K562 (cell line): ENCODE results near the gene LRRC41. TPM values are rescaled to one million over a fixed set of nuclear protein-coding genes. Genes with fewer than 3 reads are reported as not detected.

Experiments used
- ATAC-seq: fragments of 200-7000 bp; cut with Tn5 transposase; 3 replicates; pipeline ENCODE4 v1.9.1; 2020; ENCODE audit warnings: moderate library complexity
- BruUV-seq: library from RNA; stranded (reverse); fragments of 400-500 nt; replicated peaks from 2 replicates; lab custom pipeline; 2021; lab: Mats Ljungman, UMichigan
- CTCF ChIA-PET: fragments of 300-600 bp; formaldehyde crosslinking; extraction: SDS; loops from one replicate; lab custom pipeline; 2021; ENCODE audit warnings: low intra/inter-chr PET ratio; lab: Yijun Ruan, JAX
- POLR2A ChIA-PET: fragments of 300-600, 350-650 bp; sonication (Branson Sonifier 250); formaldehyde crosslinking; extraction: SDS; loops from one replicate; lab custom pipeline; 2021; ENCODE audit warnings: antibody characterized with exemption, inconsistent platforms; lab: Yijun Ruan, JAX
- DNase-seq, 4 experiments: peaks; one replicate each; pipeline versions ENCODE4 v3.0.0 to v3.0.0-alpha.2; 2011 to 2018; ENCODE audit warnings: low spot score in 3 of 4, mixed read lengths in 3 of 4; ENCODE audit errors: extremely low read depth in 1 of 4
- FAIRE-seq: peaks from 2 replicates; lab custom pipeline; 2011; peaks lifted over from hg19 to GRCh38; lab: Jason Lieb, UNC
- H2AFZ ChIP-seq: 2 replicates; pipeline ENCODE4 v1.6.0; 2011; ENCODE audit warnings: low read depth, low read length, control low read depth, inconsistent platforms
- H3K27ac ChIP-seq: fragments of 200-600 bp; 3 replicates; pipeline ENCODE4 v1.8.0; 2011; ENCODE audit warnings: low read depth, mild to moderate bottlenecking, control low read depth, inconsistent platforms, low read length, moderate library complexity, mixed read lengths; ENCODE audit errors: extremely low read depth
- H3K27me3 ChIP-seq, 2 experiments: fragments of 300-600 bp in 1 of 2; 2 replicates in 1 of 2; 3 replicates in 1 of 2; pipeline versions ENCODE4 v1.6.0 to v1.8.0; 2011; ENCODE audit warnings: inconsistent platforms in 2 of 2, low read length in 2 of 2, mild to moderate bottlenecking in 1 of 2, mixed read lengths in 1 of 2, moderate library complexity in 1 of 2; ENCODE audit not compliant: control insufficient read depth in 2 of 2, insufficient read depth in 2 of 2
- H3K36me3 ChIP-seq: fragments of 300-600 bp; 3 replicates; pipeline ENCODE4 v1.8.0; 2011; ENCODE audit warnings: mild to moderate bottlenecking, low read length, inconsistent platforms; ENCODE audit not compliant: control insufficient read depth, insufficient read depth
- H3K4me1 ChIP-seq, 2 experiments: fragments of 200-600 bp in 1 of 2; replicated peaks in 1 of 2; 2 replicates in 1 of 2; 3 replicates in 1 of 2; pipeline versions ENCODE4 v1.5.1 to v1.8.0; 2011; ENCODE audit warnings: inconsistent platforms in 2 of 2, low read length in 2 of 2, mild to moderate bottlenecking in 1 of 2, mixed read lengths in 1 of 2, moderate library complexity in 1 of 2; ENCODE audit not compliant: control insufficient read depth in 2 of 2, insufficient read depth in 2 of 2
- H3K4me2 ChIP-seq: 2 replicates; pipeline ENCODE4 v1.6.1; 2011; ENCODE audit warnings: low read length, control low read depth, inconsistent platforms, mixed read lengths; ENCODE audit not compliant: insufficient read depth
- H3K4me3 ChIP-seq: fragments of 200-600 bp; sonication (generic), shearing (Covaris generic); 2 replicates; pipeline ENCODE4 v1.5.1; 2016; ENCODE audit warnings: control low read depth, inconsistent platforms
- H3K79me2 ChIP-seq: fragments of 200-600 bp; 3 replicates; pipeline ENCODE4 v1.8.0; 2011; ENCODE audit warnings: low read length, inconsistent platforms; ENCODE audit not compliant: control insufficient read depth, insufficient read depth
- H3K9ac ChIP-seq, 2 experiments: 2 replicates each; pipeline versions ENCODE4 v1.6.0 to v1.6.1; 2011; ENCODE audit warnings: low read depth in 2 of 2, low read length in 2 of 2, control low read depth in 1 of 2, inconsistent platforms in 1 of 2, mild to moderate bottlenecking in 1 of 2, mixed read lengths in 1 of 2; ENCODE audit not compliant: insufficient read depth in 1 of 2
- H3K9me1 ChIP-seq: one replicate; pipeline ENCODE4 v1.6.0; 2011; ENCODE audit warnings: inconsistent platforms, mild to moderate bottlenecking, low read length, moderate library complexity; ENCODE audit not compliant: control insufficient read depth, insufficient read depth
- H3K9me3 ChIP-seq: replicated peaks from 2 replicates; pipeline ENCODE4 v1.5.1; 2011; ENCODE audit warnings: low read depth, low read length, inconsistent platforms; ENCODE audit not compliant: control insufficient read depth, insufficient read depth
- H4K20me1 ChIP-seq: replicated peaks from 2 replicates; pipeline ENCODE4 v1.6.1; 2011; ENCODE audit warnings: low read length, inconsistent platforms, mixed read lengths; ENCODE audit not compliant: control insufficient read depth, insufficient read depth
- CHD1 ChIP-seq: fragments of 200-600 bp; sonication (generic); IDR thresholded peaks from one replicate; pipeline ENCODE4 v1.6.1; 2012; ENCODE audit warnings: mild to moderate bottlenecking, moderate library complexity, low read length, inconsistent platforms
- ETS2 ChIP-seq: IDR thresholded peaks from 2 replicates; pipeline ENCODE4 v1.6.1; 2016; ENCODE audit warnings: borderline replicate concordance, missing genetic modification characterization, mild to moderate bottlenecking, moderate library complexity, missing compliant biosample characterization; ENCODE audit not compliant: poor library complexity, severe bottlenecking
- HDAC1 ChIP-seq, 2 experiments: fragments of 450-650 bp; IDR thresholded peaks; 2 replicates each; pipeline ENCODE4 v1.6.1; 2016 to 2017; ENCODE audit warnings: inconsistent platforms in 1 of 2, mild to moderate bottlenecking in 1 of 2, moderate library complexity in 1 of 2
- HMGN3 ChIP-seq: IDR thresholded peaks from 2 replicates; pipeline ENCODE4 v1.6.1; 2011; ENCODE audit warnings: borderline replicate concordance, low read depth, mild to moderate bottlenecking, mixed read lengths, low read length; ENCODE audit not compliant: insufficient read length; ENCODE audit errors: extremely low read depth
- NFE2L1 ChIP-seq: fragments of 450-650 bp; IDR thresholded peaks from 2 replicates; pipeline ENCODE4 v1.6.1; 2016; ENCODE audit warnings: missing genetic modification characterization, low read depth, mild to moderate bottlenecking, missing compliant biosample characterization, moderate library complexity, borderline replicate concordance
- POLR2A ChIP-seq: fragments of 450-650 bp; conservative IDR thresholded peaks from 2 replicates; pipeline ENCODE4 v1.6.1; 2016
- POLR2AphosphoS5 ChIP-seq: IDR thresholded peaks from 2 replicates; pipeline ENCODE4 v1.6.1; 2011; ENCODE audit warnings: mild to moderate bottlenecking, low read depth, low read length, moderate library complexity; ENCODE audit not compliant: control insufficient read depth, insufficient read depth
- PTRF ChIP-seq: fragments of 450-650 bp; IDR thresholded peaks from 2 replicates; pipeline ENCODE4 v1.6.1; 2016; ENCODE audit warnings: mild to moderate bottlenecking, missing genetic modification characterization, missing compliant biosample characterization
- RNF2 ChIP-seq: sonication (generic); IDR thresholded peaks from 2 replicates; pipeline ENCODE4 v1.6.1; 2016
- TBL1XR1 ChIP-seq, 2 experiments: IDR thresholded peaks; 2 replicates each; pipeline ENCODE4 v1.6.1; 2012; ENCODE audit warnings: improper control_type of control experiment in 2 of 2, low read length in 2 of 2, mild to moderate bottlenecking in 1 of 2
- U2AF2 ChIP-seq: fragments of 200-400 bp; formaldehyde crosslinking; optimal IDR thresholded peaks from 2 replicates; pipeline ENCODE3; 2017; ENCODE audit warnings: low read depth, mild to moderate bottlenecking, low read length
- ZKSCAN1 ChIP-seq: fragments of 150-350 bp; IDR thresholded peaks from 2 replicates; pipeline ENCODE4 v1.6.1; 2016; ENCODE audit warnings: low read depth, low read length
- ZNF224 ChIP-seq: sonication (generic); formaldehyde crosslinking; IDR thresholded peaks from 2 replicates; pipeline ENCODE4 v1.8.0; 2022; ENCODE audit warnings: mild to moderate bottlenecking, missing genetic modification reagents
- ZNF408 ChIP-seq: fragments of 250-450 bp; sonication (Bioruptor Pico); IDR thresholded peaks from 2 replicates; pipeline ENCODE4 v1.4.0; 2020; ENCODE audit warnings: low read depth, mild to moderate bottlenecking, moderate library complexity
- WGBS: fragments of 100-300 bp; shearing (Covaris generic); methylation state at CpG from one replicate; pipeline ENCODE4 v1.1.6; 2016; ENCODE audit warnings: low coverage, mixed read lengths; ENCODE audit not compliant: insufficient coverage; ENCODE audit errors: missing lambda C conversion rate; 5-methylcytosine and 5-hydroxymethylcytosine counted together
- in situ Hi-C: fragments of 300-500 bp; cut with MboI; formaldehyde crosslinking; loops from 4 replicates; pipeline ENCODE4 v1.15.0; 2018; ENCODE audit warnings: inconsistent platforms, mixed read lengths
- intact Hi-C: fragments of 100-400 bp; cut with micrococcal nuclease; formaldehyde crosslinking; loops from 2 replicates; pipeline ENCODE4 v1.14.2; 2022
- polyA plus RNA-seq, 8 experiments: library from polyadenylated mRNA; depleted of rRNA in 4 of 8; stranded (reverse) in 5 of 8; unstranded in 3 of 8; fragments of >200 nt; fragmentation: Nextera tagmentation in 2 of 8; fragmentation: Illumina TruSeq in 1 of 8; extraction: Ambion mirVana in 2 of 8; extraction: Trizol in 1 of 8; gene quantifications; 2 replicates each; pipeline versions ENCODE4 v1.2.1 to v1.2.3, GENCODE V29; 2011 to 2014; ENCODE audit warnings: inconsistent platforms in 1 of 8, missing spikeins in 1 of 8
- total RNA-seq, 7 experiments: library from RNA; depleted of rRNA in 6 of 7; stranded (reverse); fragments of >200 nt in 6 of 7; fragmentation: Illumina TruSeq in 2 of 7; extraction: Trizol in 2 of 7; gene quantifications; 2 replicates each; pipeline versions ENCODE4 v1.2.1 to v1.2.3, GENCODE V29; 2011 to 2021; ENCODE audit warnings: low replicate concordance in 1 of 7
- TF ChIP-seq, protein P1 (sequence below): fragments of 450-650 bp; conservative IDR thresholded peaks from 2 replicates; pipeline ENCODE4 v1.6.1; 2016; ENCODE audit warnings: missing genetic modification characterization, low read depth, mild to moderate bottlenecking, missing compliant biosample characterization, moderate library complexity

LRRC41 gene
- total and polyA plus RNA-seq, 9 of the 15 experiments (the other 6 are each of a cell fraction or from before 2014, with no cell fraction given): 10.5 to 64.7 (median 44.2) TPM

DNA sequence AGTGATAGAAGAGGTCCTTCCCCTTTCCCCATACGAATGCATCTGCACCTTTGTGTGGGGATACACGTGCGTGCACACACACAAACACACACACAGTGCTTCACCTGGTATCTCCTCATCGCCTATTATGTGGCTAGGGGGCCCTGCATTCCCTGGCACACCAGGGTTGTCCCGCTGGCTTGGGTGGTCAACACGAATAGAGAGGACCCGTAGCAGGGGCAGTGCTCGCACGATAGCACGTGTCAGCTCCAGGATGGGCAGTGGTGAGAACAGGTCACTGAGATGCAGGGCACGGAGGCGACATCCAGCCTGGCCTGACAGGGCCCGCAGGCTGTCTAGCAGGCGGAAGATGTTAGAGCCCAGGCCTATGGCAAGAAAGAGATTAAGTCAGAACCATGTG lies 22.4 kb downstream of the LRRC41 start (continued):
- TF ChIP-seq RNF2 (no peak), CHD1 (no peak), NFE2L1 (no peak), U2AF2 (no peak), PTRF (no peak), ZKSCAN1 (no peak), TBL1XR1 (IDR thresholded peaks at IDR 0.05; ENCODE audit: low read length in 2 of 2) (no peak), ETS2 (no peak), ZNF408 (CRISPR knock-in tag) (no peak), HDAC1 (IDR thresholded peaks at IDR 0.05) (no peak), ZNF224 (no peak)

- Histone ChIP-seq H3K9me3 (no peaks in the 10 kb centered on the region), H3K9me1 (peaks cover 9% of the 10 kb centered on the region)
- no peak for TF ChIP-seq HMGN3
- TF ChIP-seq POLR2AphosphoS5: peak; percentile 46; the same call in 1 of the 2 replicates
- TF ChIP-seq, protein P1, sequence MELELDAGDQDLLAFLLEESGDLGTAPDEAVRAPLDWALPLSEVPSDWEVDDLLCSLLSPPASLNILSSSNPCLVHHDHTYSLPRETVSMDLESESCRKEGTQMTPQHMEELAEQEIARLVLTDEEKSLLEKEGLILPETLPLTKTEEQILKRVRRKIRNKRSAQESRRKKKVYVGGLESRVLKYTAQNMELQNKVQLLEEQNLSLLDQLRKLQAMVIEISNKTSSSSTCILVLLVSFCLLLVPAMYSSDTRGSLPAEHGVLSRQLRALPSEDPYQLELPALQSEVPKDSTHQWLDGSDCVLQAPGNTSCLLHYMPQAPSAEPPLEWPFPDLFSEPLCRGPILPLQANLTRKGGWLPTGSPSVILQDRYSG (tag): no peak
- TF ChIP-seq POLR2A: peak; percentile 15; the same call in 1 of the 2 replicates
- TF ChIP-seq, all 486 proteins: peak for 2
- in situ Hi-C loops (no loop called here), intact Hi-C loops (loop anchor here (10.0 kb wide), 1 partner anchor 65 kb away; the partner anchor contains the start of gene NSUN4)
- Histone ChIP-seq H3K4me2 (no peak overlapping the region), H3K79me2 (no peaks in the 10 kb centered on the region), H3K4me1 (peaks cover 17 to 18% of the 10 kb centered on the region in 2 experiments; a peak in 4 of 5 replicates), H3K36me3 (peaks cover 95% of the 10 kb centered on the region), H3K9ac (no peak overlapping the region), H3K27ac (no peak overlapping the region), H3K4me3 (no peak overlapping the region), H3K27me3 (no peaks in the 10 kb centered on the region), H2AFZ (no peak overlapping the region), H4K20me1 (no peaks in the 10 kb centered on the region)
- ATAC-seq (no peak; the same call in 2 of the 3 replicates), FAIRE-seq (no peak), DNase-seq (no peak)
- TSS peak; percentile 15 for BruUV-seq
- ChIA-PET CTCF (no interaction called here), POLR2A (interaction anchor here (0.6 to 22.6 kb wide), 7 partner anchors 1 to 771 kb away, joined by 3 to 410 read pairs (median 5); no protein-coding TSS in a partner anchor)
- 95% methylated on average over 3 of the region's 3 CpGs for WGBS
These were observed 23.3 kb downstream of the LRRC41 start for GRCh38 chr1:46280092-46280491.
